ENCODE results near the gene WDR90.

Gene WDR90

GRCh38 chr16:662095-662494 lies 12.9 kb downstream of the WDR90 start:
- DNase-seq, result no peak

- no peak for DNase-seq
These were observed 13.4 kb downstream of the WDR90 start for GRCh38 chr16:662597-662996.

DNA sequence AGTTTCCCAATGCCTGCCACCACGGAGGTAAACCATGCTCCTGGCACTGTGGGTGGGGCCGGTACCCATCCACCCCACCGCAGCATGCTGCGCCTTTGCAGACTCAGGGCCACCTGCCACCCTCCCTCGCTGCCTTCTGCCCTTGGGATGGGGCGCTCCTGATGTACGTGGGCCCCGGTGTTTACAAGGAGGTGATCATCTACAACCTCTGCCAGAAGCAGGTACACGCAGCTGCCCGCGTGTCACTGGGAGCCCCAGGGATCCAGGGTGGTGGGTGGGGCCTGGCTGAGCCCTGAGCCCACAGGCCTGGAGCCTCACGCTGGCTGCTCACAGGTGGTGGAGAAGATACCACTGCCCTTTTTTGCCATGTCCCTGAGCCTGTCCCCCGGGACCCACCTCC lies 17.4 kb downstream of the WDR90 start:
- no peak for DNase-seq

DNA sequence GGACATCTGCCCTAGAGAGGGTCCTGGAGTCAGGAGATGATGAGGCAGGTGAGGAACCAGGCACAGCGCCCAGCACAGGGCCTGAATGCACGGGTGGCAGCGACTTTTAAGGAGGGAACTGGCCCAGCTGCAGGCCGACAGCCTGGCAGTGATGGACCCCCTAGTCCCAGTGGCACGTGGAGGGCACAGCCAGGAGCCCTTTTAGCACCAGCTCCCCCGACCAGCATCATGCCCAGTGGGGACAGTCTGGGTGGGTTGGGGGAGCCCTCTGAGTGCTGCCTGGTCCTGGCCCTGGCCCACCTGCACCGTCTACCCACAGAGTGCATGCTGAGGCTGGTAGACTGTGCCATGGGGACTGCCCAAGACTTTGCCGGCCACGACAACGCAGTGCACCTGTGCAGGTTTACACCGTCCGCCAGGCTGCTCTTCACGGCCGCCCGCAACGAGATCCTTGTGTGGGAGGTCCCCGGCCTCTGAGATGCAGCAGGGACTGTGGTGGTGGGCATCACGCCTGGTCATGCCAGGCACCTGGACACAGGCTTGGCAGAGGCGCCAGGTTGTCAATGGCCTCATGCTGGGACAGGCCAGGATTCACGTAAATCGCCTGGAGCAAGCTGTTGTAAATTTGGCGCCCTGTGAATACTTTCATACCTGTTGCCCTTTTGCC lies 18.1 kb downstream of the WDR90 start:
- no peak for DNase-seq

- peak; percentile 85 for DNase-seq
These were observed 18.8 kb downstream of the WDR90 start, which contains the start of gene RHOT2 for GRCh38 chr16:667780-668518. Gene RHOT2, plus strand, starts transcription at chr16:668132. Its CDS starts 68 bp downstream, at chr16:668200.

GRCh38 chr16:668519-669171 lies 19.5 kb downstream of the WDR90 start:
- DNase-seq, result no peak

DNA sequence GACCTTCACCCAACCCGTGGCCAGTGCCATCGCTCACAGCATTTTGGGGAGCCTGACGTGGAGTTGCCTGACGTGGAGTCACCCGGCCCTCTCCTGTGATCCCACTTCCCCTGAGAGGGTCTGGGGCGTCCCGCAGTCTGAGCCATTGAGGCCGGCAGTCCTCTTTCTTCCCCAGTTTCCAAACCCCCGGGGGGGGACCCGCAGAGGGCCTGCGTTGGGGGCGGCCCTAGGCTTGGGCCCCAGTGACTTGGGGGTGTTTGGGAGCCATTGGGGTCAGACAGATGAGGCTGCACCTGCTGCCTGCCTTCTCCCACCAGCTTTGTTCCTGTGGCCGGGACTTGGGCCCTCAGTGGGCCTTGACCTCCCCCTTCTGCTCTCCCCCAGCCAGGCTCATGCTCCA lies 20.5 kb downstream of the WDR90 start:
- no peak for DNase-seq

- no peak for DNase-seq
These were observed 21.6 kb downstream of the WDR90 start for GRCh38 chr16:670485-671352.

DNA sequence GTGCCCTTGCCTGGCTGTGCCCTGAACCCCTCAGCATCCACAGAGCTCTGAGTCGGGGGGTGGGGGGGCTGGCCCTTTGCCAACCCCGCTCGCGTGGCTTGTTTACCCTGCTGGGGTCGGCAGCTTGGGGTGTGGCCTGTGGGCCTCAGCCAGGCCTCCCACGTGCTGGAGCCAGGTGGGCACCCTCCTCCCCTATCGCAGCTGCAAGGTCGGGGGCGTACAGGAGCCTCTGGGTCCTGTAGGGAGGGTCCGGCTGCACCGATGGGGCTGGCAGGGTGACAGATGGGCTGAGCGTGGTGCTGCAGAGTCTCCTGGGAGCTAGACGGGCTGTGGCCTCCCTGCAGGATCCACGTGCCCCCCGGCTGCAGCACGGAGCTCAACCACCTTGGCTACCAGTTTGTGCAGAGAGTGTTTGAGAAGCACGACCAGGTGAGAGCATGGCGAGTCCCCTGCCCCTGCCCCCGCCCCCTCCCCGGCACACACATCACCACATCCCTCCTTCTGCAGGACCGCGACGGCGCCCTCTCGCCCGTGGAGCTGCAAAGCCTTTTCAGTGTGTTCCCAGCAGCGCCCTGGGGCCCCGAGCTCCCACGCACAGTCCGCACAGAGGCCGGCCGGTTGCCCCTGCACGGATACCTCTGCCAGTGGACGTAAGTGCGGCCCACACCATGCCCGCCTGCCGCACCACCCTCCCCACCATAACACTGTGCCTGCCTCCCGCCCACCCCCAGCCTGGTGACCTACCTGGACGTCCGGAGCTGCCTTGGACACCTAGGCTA lies 22.4 kb downstream of the WDR90 start:
- DNase-seq, result no peak

DNA sequence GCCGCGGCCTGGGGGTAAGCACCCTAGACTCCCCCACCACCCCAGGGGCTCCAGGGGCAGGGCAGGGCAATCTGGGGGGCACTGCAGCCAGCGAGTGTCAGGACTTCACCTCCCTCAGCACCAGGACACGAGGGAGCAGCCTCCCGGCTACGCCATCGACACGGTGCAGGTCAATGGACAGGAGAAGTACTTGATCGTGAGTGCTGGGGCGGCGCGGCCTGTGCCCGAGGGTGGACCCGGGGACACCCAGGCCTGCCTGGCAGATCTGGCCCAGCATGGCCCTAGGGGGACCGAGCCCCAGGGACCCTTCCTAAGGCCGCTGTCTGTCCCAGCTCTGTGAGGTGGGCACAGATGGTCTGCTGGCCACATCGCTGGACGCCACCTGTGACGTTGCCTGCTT lies 23.2 kb downstream of the WDR90 start:
- no peak for DNase-seq

DNA sequence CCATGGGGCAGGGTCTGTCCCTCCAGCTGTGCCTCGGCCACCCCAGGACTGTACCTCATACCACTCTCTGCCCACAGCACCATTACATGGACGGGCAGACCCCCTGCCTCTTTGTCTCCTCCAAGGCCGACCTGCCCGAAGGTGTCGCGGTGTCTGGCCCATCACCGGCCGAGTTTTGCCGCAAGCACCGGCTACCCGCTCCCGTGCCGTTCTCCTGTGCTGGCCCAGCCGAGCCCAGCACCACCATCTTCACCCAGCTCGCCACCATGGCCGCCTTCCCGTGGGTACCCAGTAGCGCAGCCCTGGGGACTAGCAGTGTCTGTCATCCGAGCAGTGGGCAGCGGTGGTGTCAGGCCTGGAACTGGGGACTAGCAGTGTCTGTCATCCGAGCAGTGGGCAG lies 23.7 kb downstream of the WDR90 start:
- no peak for DNase-seq

DNA sequence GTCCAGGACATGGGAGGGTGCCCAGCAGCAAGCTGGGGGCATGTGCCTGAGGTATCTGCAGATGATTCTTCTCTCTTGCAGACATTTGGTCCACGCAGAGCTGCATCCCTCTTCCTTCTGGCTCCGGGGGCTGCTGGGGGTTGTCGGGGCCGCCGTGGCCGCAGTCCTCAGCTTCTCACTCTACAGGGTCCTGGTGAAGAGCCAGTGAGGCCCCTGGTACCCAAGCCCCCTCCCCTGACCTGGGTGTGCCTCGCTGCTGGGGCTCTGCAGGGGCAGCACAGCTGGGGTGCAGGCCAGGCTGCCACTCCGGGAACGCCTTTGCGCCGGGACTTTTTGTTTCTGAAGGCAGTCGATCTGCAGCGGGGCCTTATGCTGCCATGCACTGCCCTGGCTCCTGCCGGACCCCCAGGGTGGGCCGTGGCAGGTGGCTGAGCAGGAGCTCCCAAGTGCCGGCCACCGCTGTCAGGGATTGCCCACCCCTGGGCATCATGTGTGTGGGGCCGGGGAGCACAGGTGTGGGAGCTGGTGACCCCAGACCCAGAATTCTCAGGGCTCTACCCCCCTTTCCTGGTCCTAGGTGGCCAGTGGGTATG lies 24.3 kb downstream of the WDR90 start:
- no peak for DNase-seq

DNA sequence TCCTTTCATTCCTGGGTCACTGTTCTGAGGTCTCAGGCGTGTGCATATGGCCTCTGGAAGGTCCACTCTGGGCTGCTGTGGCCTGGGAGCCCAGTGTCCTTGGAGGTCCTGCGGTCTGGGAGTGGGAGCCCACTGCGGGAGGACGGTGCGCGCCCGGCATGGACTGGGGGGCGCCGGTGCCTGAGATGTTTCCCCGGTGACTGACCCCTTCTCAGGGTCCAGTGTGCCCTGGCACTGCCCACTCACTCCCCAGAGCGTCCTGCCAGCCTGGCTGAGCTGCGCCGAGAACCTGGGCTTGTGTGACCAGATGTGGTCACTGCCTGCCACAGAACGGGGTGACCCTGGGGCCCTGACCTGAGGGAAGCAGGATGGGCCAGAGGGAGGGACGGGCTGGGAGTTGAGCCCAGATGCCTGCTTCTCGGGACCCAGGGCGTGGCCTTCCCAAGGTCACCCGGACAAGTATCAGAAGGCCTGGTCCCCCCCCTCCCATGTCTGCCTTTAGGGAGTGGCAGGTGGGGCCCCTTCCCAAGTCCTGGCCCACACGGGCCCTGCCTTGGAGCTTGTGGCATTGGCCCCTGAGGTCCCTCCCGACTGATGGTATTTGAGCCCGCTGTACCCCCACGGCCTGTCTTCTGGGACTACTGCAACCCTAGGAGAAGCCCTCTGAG lies 25.2 kb downstream of the WDR90 start:
- no peak for DNase-seq

GRCh38 chr16:674968-675883 lies 26.1 kb downstream of the WDR90 start, which contains the start of gene RHBDL1:
Gene RHBDL1, plus strand, starts transcription at chr16:675671. Its CDS starts 120 bp downstream, at chr16:675791.
- DNase-seq, result no peak

DNA sequence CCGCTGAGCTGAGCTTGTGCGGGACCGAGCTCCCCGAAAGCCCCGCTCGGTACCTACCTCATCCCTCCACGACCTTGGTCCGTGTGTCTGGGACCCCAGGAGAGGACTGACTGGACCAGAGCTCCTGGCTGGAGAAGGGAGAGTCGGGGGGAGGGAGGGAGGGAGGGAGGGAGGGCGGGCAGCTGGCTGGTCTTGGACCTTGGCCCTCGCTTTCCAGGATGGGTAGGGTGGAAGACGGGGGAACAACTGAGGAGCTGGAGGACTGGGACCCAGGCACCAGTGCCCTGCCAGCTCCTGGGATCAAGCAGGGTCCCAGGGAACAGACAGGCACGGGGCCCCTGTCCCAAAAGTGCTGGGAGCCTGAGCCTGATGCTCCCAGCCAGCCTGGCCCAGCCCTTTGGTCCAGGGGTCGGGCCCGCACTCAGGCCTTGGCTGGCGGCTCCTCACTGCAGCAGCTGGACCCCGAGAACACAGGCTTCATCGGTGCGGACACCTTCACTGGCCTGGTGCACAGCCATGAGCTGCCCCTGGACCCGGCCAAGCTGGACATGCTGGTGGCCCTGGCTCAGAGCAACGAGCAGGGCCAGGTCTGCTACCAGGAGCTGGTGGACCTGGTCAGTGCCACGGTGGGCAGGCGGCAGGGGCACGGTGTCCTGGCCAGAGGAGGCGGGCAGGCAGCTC lies 26.9 kb downstream of the WDR90 start:
- no peak for DNase-seq

GRCh38 chr16:676565-676902 lies 27.4 kb downstream of the WDR90 start:
- no peak for DNase-seq

DNA sequence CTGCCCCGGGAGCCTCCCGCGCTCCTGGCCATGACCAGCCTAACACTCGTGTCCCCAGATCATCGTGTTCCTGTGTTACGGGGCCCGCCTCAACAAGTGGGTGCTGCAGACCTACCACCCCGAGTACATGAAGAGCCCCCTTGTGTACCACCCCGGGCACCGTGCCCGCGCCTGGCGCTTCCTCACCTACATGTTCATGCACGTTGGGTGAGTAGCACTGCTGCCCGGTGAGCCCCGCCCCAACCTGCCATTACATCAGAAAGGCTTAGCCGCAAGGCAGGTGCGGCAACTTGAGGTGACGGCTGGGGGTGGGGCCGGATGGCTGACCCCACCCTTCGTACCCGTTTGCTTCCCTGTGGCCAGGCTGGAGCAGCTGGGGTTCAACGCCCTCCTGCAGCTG lies 27.7 kb downstream of the WDR90 start:
- no peak for DNase-seq

DNA sequence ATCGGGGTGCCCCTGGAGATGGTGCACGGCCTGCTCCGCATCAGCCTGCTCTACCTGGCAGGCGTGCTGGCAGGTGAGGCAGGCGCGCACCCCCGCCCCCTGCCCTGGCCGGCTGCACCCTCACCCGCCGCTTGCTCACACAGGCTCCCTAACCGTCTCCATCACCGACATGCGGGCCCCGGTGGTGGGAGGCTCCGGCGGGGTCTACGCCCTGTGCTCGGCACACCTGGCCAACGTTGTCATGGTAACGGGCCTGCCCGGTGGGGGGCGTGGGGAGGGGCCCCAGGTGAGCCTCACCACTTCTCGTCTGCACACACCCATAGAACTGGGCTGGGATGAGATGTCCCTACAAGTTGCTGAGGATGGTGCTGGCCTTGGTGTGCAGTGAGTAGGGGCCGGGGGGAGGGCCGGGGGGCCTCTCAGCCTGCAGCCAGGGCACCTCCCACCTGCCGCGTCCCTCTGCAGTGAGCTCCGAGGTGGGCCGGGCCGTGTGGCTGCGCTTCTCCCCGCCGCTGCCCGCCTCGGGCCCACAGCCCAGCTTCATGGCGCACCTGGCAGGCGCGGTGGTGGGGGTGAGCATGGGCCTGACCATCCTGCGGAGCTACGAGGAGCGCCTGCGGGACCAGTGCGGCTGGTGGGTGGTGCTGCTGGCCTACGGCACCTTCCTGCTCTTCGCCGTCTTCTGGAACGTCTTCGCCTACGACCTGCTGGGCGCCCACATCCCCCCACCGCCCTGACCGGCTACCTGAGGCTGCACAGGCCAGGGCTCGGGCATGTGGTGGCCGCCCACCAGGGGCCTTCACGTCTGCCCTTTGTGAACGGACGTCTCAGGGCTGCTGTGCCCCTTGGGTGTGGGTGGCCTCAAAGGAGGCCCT lies 28.4 kb downstream of the WDR90 start:
- DNase-seq, result no peak
